Iris pigment epithelial cell (primary cell): ENCODE results near the gene LRR1.
"Not testable (repeated sequence)": the region's sequence is repeated elsewhere in the genome, so short reads cannot be mapped to it uniquely, and the experiment has no call there.

ENCODE experiments used
- DNase-seq: peaks from one replicate; pipeline ENCODE4 v3.0.0-alpha.2; 2011; ENCODE audit warnings: low read depth

Gene LRR1

GRCh38 chr14:49586673-49587460, 11.9 kb upstream of the LRR1 start:
- peak; percentile 75 for DNase-seq

- no peak for DNase-seq
Measured at GRCh38 chr14:49589387-49589786, 9.4 kb upstream of the LRR1 start.

GRCh38 chr14:49593016-49593415, 5.7 kb upstream of the LRR1 start:
- peak; percentile 83 for DNase-seq

GRCh38 chr14:49594347-49595091, 4.2 kb upstream of the LRR1 start:
- DNase-seq: peak; percentile 92

GRCh38 chr14:49598189-49598484, 603 bp upstream of the LRR1 start:
- DNase-seq: no peak

- DNase-seq: no peak
Measured at GRCh38 chr14:49607583-49607982, 8.8 kb downstream of the LRR1 start.

- DNase-seq: no peak
Measured at GRCh38 chr14:49612251-49612650, 13.5 kb downstream of the LRR1 start.

- no peak for DNase-seq
Measured at GRCh38 chr14:49612671-49613070, 13.9 kb downstream of the LRR1 start.

- no peak for DNase-seq
Measured at GRCh38 chr14:49614196-49614595, 15.5 kb downstream of the LRR1 start.

GRCh38 chr14:49615776-49616175, 17.0 kb downstream of the LRR1 start:
- DNase-seq: no peak

- no peak for DNase-seq
Measured at GRCh38 chr14:49617852-49618519, 19.2 kb downstream of the LRR1 start.

GRCh38 chr14:49619273-49619672, 20.5 kb downstream of the LRR1 start:
- DNase-seq: not testable (repeated sequence)

GRCh38 chr14:49619730-49620129, 21.0 kb downstream of the LRR1 start:
- no peak for DNase-seq

GRCh38 chr14:49620182-49621113, 21.7 kb downstream of the LRR1 start, which contains the start of the genes MGAT2 and RPL36AL:
TSS of gene MGAT2 (plus strand) at chr14:49620799. CDS start at chr14:49621269, 470 bp downstream.
TSS of gene RPL36AL (minus strand) at chr14:49620626. CDS start at chr14:49619104, 1,522 bp downstream.
- DNase-seq: peak; percentile 99

- DNase-seq: peak; percentile 60
Measured at GRCh38 chr14:49621114-49621881, 22.6 kb downstream of the LRR1 start.

- no peak for DNase-seq
Measured at GRCh38 chr14:49622022-49622607, 23.4 kb downstream of the LRR1 start.

GRCh38 chr14:49623387-49623786, 24.6 kb downstream of the LRR1 start:
- DNase-seq: no peak

GRCh38 chr14:49623941-49624839, 25.4 kb downstream of the LRR1 start:
- peak; percentile 40 for DNase-seq
